Lung (tissue), 12 donors: ENCODE data around the gene PCK1. TPM values are rescaled to one million over a fixed set of nuclear protein-coding genes. Genes with fewer than 3 reads are reported as not detected.

Experiments
- ATAC-seq: fragments of 200-7000 bp; cut with Tn5 transposase; one replicate; pipeline ENCODE4 v1.9.1; 2020; ENCODE audit warnings: moderate number of reproducible peaks; ENCODE audit not compliant: insufficient read depth, low FRiP score
- DNase-seq, 3 donors: peaks; one replicate each; pipeline ENCODE4 v3.0.0-alpha.2; 2013 to 2017
- H3K27ac ChIP-seq, 2 donors: one replicate each; pipeline ENCODE4 v1.5.1; 2013; ENCODE audit warnings: mild to moderate bottlenecking in 2 of 2, moderate library complexity in 2 of 2, control low read depth in 1 of 2, inconsistent platforms in 1 of 2, low read depth in 1 of 2, low read length in 1 of 2
- H3K27me3 ChIP-seq, 3 donors: one replicate each; pipeline ENCODE4 v1.5.1; 2013; ENCODE audit warnings: low read length in 2 of 3; ENCODE audit not compliant: control insufficient read depth in 3 of 3, insufficient read depth in 3 of 3
- H3K36me3 ChIP-seq, 4 donors: one replicate each; pipeline ENCODE4 v1.5.1; 2013; ENCODE audit warnings: low read length in 4 of 4, mild to moderate bottlenecking in 1 of 4, moderate library complexity in 1 of 4; ENCODE audit not compliant: control insufficient read depth in 4 of 4, insufficient read depth in 4 of 4
- H3K4me1 ChIP-seq, 5 donors: one replicate each; pipeline ENCODE4 v1.5.1; 2013; ENCODE audit warnings: low read length in 5 of 5, mild to moderate bottlenecking in 2 of 5, moderate library complexity in 1 of 5; ENCODE audit not compliant: control insufficient read depth in 5 of 5, insufficient read depth in 5 of 5
- H3K4me3 ChIP-seq: one replicate; pipeline ENCODE4 v1.5.1; 2013; ENCODE audit warnings: mild to moderate bottlenecking, control low read depth, moderate library complexity
- H3K9ac ChIP-seq, 2 donors: one replicate each; pipeline ENCODE4 v1.5.1; 2013; ENCODE audit warnings: low read length in 2 of 2, control low read depth in 1 of 2; ENCODE audit not compliant: insufficient read depth in 1 of 2
- H3K9me3 ChIP-seq, 4 donors: one replicate each; pipeline ENCODE4 v1.5.1; 2013; ENCODE audit warnings: low read length in 3 of 4, mild to moderate bottlenecking in 1 of 4, moderate library complexity in 1 of 4; ENCODE audit not compliant: control insufficient read depth in 4 of 4, insufficient read depth in 3 of 4
- CTCF ChIP-seq: IDR thresholded peaks from 2 replicates; pipeline ENCODE4 v1.5.1; 2012; ENCODE audit warnings: mild to moderate bottlenecking; ENCODE audit errors: control extremely low read depth, extremely low read depth
- WGBS, 2 donors: extraction: QIAGEN DNeasy Blood & Tissue Kit; methylation state at CpG; one replicate each; pipeline ENCODE4 v1.1.7; 2013; 5-methylcytosine and 5-hydroxymethylcytosine counted together
- polyA plus RNA-seq, 2 donors: library from polyadenylated mRNA; stranded (reverse); fragments of 200-250 nt; gene quantifications; one replicate each; pipeline ENCODE4 v1.2.1, GENCODE V29; 2013
- total RNA-seq, 2 donors: library from RNA; depleted of rRNA in 1 of 2; stranded (reverse); fragments of >200 nt in 1 of 2; gene quantifications; one replicate each; pipeline ENCODE4 v1.2.1, GENCODE V29; 2014 to 2021
- donor health status: control.
- donor health status: control.
- donor health status: Bipolar disorder and iron deficiency.
- donor health status: healthy.
- donor health status: DM: yes; HTN: yes; CAD: no.

PCK1 gene
- total and polyA plus RNA-seq, 4 donors: 0.05 to 1.7 (median 0.55) TPM

- ATAC-seq (no peak), DNase-seq (no peak)
- Histone ChIP-seq H3K36me3 (no peaks in the 10 kb centered on the region), H3K9ac (no peak overlapping the region), H3K4me3 (no peak overlapping the region), H3K27me3 (peaks cover 0 to 19% (median 4%) of the 10 kb centered on the region in 3 donors), H3K9me3 (peaks cover 0 to 4% (median 0%) of the 10 kb centered on the region in 4 donors), H3K27ac (no peak overlapping the region), H3K4me1 (peaks cover 0 to 5% (median 0%) of the 10 kb centered on the region in 5 donors)
- 68 to 83% methylated on average over 6 of the region's 6 CpGs for WGBS, 2 donors
- TF ChIP-seq CTCF: no peak
These were observed 16.0 kb downstream of the PCK1 start for GRCh38 chr20:57576617-57577550.

- peaks cover 0 to 19% (median 4%) of the 10 kb centered on the region in 3 donors for H3K27me3 ChIP-seq
- no peaks in the 10 kb centered on the region for H3K36me3 ChIP-seq
- H3K4me3 ChIP-seq: no peak overlapping the region
- 78 to 92% methylated on average over 10 of the region's 10 CpGs for WGBS, 2 donors
- ATAC-seq: no peak
- no peak for TF ChIP-seq CTCF
- H3K4me1 ChIP-seq: peaks cover 0 to 10% (median 4%) of the 10 kb centered on the region in 5 donors
- no peak overlapping the region for H3K27ac ChIP-seq
- H3K9ac ChIP-seq: no peak overlapping the region
- no peak for DNase-seq
- H3K9me3 ChIP-seq: peaks cover 0 to 4% (median 0%) of the 10 kb centered on the region in 4 donors
These were observed 17.0 kb downstream of the PCK1 start for GRCh38 chr20:57577679-57578475.

GRCh38 chr20:57578476-57579165, 17.7 kb downstream of the PCK1 start:
- no peaks in the 10 kb centered on the region for H3K36me3 ChIP-seq
- H3K4me1 ChIP-seq: peaks cover 0 to 15% (median 11%) of the 10 kb centered on the region in 5 donors
- H3K9me3 ChIP-seq: peaks cover 0 to 4% (median 0%) of the 10 kb centered on the region in 4 donors
- H3K4me3 ChIP-seq: no peak overlapping the region
- ATAC-seq (no peak), DNase-seq (no peak)
- H3K27me3 ChIP-seq: peaks cover 0 to 19% (median 4%) of the 10 kb centered on the region in 3 donors
- H3K9ac ChIP-seq: no peak overlapping the region
- WGBS, 2 donors: 80 to 81% methylated on average over 10 of the region's 10 CpGs
- H3K27ac ChIP-seq: no peak overlapping the region
- no peak for TF ChIP-seq CTCF
